Occipital lobe (tissue), 2 donors: ENCODE results near the gene INPP4B. TPM values are rescaled to one million over a fixed set of nuclear protein-coding genes. Genes with fewer than 3 reads are reported as not detected.
"Not testable (repeated sequence)": the region's sequence is repeated elsewhere in the genome, so short reads cannot be mapped to it uniquely, and the experiment has no call there.

ENCODE experiments used
- DNase-seq: peaks from one replicate; lab custom pipeline; 2025; lab: John Stamatoyannopoulos, UW
- total RNA-seq: library from RNA; depleted of rRNA; stranded (reverse); fragments of >200 nt; gene quantifications from one replicate; pipeline ENCODE4 v1.2.3, GENCODE V29; 2014

Gene INPP4B
- total RNA-seq, 1 donor from 2014 or later, result 6.7 TPM

DNA sequence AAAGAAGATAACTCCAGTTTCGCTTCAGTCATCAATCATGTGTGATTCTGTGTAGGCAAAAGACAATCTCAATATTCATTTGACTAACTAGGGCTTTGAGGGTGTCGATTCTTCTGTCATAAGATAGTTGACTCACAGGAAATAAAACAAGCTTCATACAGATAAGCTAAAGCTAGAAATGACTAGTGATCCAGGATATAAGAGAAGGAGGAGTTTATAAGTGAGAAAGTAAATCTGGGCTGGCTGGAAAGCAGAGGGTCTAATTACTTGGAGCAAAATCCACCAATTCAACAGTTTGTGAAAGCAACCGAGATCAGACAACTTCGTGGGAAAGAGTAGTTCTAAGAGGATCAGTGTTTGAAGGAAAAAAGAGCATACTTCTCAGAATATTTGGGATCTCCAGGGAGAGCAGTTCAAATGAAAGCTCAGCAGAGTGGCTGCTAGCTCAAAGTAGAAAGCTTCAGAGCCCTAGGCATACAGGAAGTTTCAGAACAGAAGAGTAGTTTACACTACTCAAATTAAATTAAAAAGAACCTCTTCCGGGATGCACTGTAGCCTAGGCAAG lies 429.3 kb downstream of the INPP4B start:
- no peak for DNase-seq

DNA sequence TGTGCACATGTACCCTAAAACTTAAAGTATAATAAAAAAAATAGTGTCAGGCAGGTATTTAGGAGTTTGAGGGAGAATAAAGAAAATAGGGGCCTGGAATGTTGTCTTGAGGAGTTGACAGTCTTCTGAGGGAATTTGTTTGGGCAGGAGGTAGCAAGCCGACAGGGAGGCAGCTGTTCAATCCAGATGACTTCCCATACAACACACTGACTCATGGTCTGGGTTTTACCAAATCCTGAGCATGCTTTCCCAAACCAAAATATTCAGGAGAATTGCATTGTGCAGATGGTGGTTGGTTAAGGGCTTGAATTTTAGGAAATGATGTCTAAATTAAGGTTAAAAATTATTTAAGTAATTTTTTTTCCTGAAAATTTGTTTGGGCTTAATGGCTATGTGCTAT lies 430.0 kb downstream of the INPP4B start:
- no peak for DNase-seq

DNA sequence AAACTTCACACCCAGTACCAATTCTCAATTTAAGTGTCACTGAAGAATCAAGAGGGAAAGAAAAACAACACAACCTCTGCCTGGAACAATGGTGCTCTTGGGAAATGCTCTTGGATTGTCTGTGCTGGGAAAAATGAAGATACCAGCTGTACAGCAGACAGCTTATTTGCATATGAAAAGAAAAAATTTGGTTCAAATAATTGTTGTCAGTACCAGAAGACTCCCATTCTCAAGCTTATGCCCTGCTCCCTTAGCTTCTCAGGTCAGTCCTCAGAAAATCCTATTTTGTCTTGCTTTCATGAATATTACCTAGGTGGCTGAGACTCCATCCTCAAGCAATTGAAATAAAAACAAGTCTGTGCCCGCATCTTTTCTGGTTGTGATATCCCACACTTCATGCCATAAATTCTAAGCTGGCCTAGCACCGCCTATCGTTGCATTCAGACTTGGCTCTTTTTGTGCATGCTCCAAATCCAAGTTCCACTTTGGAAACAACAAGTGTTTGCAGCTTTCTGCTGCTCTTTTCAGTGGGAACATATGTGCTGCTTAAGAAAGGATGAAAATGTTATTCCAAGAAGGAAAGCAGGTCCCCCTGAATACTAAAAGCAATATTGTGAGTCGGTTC lies 431.6 kb downstream of the INPP4B start:
- no peak for DNase-seq

DNA sequence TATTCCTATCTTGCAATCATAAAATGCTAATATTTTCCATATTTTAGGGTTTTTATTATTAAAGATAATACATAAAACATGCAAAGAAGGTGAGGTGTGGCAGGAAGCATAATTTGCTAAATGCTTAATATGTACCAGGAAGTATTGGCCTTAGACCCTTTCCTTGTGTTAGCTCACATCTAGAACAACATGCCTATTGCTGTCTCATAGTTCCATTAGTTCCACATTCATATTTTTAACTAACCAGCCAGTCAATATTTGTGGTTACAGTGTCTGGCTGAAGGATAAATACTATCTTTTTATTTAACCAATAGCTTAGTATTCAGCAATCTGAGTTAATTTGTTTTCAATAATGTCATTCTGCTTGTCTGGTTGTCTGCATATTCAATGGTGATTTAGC lies 432.6 kb downstream of the INPP4B start:
- no peak for DNase-seq

DNA sequence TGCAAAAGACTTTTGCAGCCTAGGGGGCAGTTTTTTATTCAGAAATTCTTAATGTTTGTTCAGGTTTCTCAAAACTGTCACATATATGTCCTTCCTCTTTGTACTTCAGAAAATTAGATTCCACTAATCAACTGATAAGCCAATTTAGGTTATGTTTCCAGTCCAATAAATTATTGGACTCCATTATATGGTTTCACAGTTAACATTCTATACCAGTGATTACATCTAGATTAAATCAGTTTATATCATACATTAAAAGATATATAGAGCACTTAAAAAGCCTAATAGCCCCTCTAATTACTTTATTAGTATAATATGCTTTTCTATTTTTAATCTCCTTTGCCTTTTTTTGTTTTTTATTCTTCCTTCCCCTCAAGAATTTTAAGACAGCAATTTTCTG lies 434.1 kb downstream of the INPP4B start:
- no peak for DNase-seq

DNA sequence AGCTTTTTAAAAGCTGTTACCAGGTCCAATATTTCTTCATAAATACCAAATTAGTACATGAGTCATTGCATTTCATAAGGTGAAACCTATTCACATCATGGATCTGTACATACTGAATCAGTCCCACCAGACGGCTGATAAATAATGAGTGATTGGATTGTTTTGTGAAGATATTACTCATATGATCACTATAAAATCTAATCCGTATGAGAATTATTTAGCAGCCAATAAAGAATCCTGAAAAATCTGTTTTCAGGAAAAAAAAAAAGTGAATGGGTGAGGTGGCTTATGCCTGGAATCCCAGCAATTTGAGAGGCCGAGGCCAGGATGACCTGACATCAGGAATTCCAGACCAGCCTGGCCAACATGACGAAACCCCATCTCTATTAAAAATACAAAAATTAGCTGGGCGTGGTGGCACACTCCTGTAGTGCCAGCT lies 438.1 kb downstream of the INPP4B start:
- DNase-seq, result no peak

DNA sequence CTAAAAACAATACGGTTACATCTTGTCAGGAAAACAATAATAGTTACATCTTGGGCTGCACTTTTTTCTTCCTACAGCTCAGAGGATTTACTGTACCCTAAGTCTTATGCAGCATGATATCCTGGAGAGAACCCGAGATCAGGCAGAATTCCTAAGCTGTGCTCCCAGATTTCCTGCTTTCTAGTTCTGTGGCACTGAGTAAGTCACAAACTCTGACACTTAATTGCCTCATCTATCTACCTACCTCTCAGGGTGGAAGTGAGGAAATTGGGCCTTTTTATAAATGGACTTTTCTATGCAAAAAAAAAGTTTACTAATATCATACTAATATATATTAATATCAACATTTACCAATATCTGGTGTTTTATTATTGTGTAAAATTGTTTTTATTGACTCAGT lies 438.5 kb downstream of the INPP4B start:
- DNase-seq, result no peak

DNA sequence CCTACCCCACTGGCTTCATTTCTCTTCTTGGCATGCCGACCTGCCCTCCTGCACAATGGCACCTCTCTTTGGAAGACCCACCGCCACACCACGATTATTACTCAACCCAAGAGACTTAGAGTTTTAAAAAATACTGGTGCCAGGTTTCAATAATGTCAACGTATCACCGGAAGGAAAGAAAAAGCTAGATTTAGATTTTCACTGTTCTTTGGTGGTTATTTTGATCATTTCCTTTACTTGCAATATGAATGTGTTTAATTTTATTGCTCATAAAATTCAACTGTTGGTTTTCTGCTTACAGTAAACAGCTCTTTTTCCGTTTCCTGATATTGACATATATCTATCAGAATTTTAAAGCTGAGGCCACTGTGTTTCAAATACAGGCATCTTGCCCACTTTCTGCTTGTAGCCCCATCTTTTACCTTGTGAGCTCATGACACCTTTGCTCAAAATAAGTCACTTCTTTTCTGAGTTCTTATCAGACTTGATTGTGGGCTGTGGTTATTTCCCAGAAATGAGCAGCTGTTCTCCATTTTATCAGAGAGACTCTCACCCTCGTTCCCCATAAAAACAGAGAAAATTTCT lies 439.1 kb downstream of the INPP4B start:
- no peak for DNase-seq

DNA sequence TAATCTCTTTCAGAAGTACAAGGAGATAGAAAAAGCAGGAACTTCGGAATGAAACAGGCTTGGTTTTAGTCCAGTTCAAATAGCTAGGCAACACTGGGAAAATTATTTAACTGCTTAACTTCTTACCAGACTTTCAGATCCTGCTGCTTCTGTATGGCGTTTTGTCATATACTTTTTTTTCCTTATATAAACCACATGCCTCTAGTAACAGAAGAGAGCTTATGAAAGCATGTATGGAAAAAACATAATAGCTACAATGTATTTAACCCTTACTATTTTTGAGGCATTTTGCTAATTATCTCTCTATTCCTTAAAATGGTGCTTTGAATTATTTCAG lies 439.6 kb downstream of the INPP4B start:
- DNase-seq, result no peak

DNA sequence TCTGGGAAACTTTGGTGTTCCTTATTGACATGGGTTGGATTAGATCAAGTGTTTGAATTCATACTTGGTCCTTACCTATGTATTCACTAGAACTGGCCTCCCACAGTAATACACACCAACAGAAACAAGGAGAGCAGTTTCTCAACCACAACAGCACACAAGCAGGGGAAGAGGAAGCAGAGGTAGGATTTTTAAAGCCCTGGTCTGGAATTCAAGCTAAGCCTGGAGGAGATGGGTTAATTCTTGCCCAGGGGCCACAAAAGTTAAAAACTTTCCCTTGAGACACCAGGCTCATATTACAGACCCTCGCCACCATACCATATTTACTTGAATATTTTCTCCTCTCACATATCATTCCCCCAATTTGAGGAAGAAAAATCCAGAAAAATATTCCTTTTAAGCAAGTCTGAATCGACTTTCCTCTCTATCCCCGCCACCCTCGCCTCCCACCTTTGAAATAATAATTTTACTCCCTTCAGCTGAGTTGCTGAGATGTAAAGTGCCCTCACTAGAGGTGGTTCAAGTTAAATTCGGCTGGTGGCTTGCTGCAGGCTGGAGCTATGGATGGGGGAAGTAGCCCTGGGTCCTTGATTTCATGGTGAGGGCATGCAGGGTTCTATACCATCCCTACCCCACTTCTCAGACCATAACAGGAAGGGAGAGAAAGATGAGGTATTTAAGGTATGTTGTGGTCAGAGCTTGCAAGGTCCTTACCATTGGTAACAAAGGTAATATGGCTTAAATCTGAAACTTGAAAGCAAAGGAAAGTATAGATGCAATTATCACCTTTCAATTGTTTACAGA lies 440.2 kb downstream of the INPP4B start:
- no peak for DNase-seq

DNA sequence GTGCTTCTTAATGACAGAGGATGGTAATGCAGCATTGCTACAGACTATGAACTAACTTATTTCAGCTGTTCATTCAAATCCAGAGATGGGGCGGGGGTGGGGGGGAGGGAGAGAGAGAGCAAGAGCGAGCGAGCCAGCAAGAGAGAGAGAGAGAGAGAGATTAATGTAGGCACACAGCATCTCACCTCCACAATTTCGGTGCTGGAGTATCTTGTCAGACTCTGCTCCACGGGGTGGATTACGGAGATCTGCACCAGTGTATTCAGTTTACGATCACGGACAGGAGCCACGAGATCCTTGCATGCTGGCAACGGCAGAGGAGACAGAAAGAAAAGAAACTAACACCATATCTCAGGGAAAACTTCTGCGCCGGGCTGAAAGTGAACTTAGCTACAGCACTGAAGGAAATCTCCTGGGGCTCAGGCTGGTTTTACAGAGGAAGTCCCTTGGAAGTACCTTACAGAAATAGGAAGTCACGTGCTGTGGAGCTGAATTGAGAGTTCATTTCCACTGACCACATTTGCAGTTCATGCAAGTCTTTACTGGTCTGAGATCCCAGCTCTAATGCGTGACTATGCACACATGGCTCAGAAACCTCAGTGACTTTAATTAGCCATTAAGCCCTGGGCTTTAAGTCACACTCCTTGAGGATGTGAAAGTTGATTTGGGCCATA lies 440.9 kb downstream of the INPP4B start:
- DNase-seq, result no peak

DNA sequence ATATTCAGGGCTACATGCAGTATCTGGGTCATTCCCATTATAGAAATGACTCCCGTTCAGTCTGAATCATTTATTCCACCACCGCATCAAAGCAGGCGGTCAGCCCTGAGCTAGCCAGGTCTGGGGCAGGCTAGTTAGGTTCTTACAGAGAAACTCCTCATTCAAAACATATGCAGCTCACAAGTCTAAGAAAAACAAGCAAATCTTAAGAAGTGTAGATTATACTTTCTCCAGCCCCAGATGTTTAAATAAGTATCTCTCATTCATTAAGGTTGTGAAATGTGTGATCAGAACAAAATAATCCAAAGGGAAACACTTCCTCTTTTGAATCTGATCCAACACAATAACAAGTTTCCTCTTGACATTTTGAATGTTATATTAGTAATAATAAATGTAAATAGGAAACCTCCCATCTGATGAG lies 441.9 kb downstream of the INPP4B start:
- DNase-seq, result no peak

DNA sequence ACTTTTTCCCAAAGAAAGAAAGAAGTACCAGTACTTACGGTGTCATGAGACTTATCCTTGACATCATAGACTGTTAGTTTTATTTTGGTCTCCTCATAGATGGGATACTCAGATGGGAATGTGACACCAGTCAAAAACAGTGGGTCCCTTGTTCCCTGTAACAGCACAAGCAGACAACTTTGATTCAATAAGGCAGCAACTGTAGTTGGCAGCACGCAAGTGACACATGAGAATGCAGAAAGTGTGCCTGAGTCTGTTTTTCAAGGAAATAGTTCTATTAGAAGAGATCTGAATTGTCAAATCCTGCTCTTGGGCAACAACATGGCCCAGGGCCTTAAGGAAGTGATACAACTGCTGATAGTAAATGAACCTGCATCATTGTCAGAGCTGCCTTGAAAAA lies 443.2 kb downstream of the INPP4B start:
- no peak for DNase-seq

DNA sequence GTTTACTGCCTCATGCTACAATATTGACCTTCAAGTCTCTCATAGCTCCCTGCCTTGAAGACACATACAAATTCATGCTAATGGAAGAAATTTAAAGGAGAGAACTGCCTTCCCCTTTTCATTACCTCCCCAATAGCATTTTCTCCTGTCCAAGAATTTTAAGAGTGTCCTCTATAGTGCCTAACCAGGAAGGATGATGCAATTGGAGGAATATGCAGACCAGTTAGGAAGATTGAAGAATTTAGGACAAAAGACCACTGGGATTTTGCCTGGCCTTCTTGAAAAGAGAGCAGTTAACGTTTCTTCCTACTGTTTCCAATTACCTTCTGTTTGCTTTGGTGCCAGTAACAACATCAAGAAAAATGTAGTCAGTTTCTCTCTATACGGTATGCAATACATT lies 443.9 kb downstream of the INPP4B start:
- no peak for DNase-seq

DNA sequence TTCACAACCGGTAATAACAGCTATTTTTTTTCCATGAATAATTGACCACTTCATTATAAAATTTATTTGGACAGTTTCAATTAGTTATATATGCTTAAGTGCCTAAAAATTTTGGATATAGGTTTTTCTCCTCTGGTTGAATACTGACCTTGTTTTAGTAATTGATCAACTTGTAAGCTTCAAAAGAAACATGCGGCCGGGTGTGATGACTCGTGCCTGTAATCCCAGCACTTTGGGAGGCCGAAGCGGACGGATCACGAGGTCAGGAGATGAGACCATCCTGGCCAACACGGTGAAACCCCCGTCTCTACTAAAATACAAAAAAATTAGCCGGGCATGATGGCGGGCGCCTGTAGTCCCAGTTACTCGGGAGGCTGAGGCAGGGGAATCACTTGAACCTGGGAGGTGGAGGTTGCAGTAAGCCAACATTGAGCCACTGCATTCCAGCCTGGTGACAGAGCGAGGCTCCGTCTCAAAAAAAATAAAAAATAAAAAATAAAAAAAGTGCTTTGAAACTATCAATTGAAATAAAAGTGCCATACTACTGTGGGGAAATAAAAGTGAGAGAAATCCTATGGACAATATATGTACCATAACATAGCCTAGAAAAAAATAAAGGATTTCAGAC lies 448.6 kb downstream of the INPP4B start:
- not testable (repeated sequence) for DNase-seq

DNA sequence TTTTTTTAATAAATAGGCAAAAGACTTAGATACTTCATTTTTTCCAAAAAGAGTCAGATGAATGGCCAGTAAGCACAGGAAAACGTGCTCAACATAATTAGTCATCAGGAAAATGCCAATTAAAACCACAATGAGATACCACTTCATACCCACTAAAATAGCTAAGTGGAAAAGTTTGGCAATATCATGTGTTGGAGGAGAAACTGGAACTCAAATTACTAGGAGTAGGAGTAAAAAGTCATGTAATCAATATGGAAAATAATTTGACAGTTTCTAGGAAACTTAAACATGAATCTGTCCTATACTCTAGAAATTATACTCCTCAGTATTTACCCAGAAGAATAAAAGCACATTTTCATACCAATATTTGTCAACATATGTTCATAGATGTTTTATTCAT lies 449.8 kb downstream of the INPP4B start:
- DNase-seq, result no peak

DNA sequence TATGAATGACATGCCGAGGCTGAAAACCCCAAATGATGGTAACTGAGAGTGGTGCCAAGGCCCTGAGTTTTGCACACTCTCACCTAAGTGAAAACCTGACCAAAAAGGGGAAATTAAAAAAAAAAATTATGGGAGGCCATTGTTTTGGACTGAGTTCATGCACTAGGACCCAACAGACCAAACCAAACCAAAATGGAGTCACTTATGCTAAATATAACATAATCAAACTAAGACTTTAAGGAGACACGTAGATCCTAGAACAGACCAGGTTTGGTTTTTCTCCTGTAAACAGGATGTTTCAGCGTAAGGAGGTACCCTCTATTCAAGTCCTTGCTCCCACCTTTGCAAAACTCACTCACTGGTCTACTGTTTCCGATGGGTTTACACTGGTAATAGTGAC lies 453.0 kb downstream of the INPP4B start:
- no peak for DNase-seq

DNA sequence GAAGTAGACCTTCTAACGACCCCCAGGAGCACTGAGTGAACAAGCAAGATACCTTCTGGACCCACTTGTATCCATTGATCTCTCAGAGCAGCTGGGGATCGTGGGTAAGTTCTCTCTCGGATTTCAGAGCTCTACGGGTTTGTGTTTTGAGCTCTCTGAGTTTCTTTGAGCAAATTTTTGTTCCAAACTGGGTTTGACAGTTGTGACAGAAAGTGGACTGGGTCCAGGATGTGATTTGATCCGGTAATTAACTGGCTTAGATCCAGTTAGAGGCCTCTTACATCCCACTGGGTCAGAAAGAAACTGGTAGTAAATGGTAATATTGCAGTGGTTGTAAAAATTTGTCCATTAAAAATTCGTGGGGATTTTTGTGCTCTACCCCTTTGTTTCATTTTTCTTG lies 459.2 kb downstream of the INPP4B start:
- no peak for DNase-seq

DNA sequence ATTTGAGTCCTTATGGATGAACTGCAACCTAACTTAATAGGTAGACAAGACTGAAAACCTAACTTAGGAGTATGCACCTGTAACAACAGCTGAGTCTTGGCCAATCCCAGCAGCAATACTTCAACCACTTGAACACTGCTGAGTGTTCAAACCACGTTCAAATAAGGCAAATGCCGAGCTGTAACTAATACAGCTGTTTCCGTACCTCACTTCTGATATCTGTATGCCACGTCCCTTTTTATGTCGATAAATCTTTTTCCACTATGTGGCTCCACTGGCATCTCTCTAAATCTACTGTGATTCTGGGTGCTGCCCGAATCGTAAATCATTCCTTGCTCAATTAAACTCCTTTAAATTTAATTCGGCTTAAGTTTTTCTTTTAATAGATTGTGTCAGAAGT lies 459.7 kb downstream of the INPP4B start:
- DNase-seq, result no peak

DNA sequence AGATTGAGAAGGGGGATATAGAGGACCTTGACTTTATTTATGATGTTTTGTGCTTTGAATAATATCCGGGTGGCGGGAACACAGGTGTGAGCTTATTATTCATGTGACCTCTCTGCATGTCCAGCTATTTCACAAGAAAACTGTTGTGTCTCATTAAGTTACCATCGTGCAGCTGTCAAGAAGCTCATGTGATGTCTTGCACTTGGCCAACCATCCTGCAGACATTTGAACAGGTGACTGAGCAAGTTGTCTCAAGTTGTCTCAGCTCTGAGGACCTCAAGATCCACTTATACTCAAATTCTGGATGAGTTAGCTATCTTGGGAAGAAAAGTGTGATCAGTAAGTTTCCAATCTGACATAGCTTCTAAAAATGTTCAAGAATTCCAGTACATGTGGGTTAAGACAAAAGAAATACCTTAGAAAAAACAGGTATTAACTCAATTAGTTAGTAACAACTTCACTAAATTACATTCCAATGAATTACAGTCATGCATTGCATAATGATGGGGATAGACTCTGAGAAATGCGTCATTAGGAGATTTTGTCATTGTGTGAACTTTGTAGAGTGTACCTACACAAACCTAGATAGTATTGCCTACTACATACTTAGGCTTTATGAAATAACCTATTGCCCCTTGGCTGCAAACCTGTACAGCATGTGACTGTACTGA lies 462.2 kb downstream of the INPP4B start:
- DNase-seq, result no peak

DNA sequence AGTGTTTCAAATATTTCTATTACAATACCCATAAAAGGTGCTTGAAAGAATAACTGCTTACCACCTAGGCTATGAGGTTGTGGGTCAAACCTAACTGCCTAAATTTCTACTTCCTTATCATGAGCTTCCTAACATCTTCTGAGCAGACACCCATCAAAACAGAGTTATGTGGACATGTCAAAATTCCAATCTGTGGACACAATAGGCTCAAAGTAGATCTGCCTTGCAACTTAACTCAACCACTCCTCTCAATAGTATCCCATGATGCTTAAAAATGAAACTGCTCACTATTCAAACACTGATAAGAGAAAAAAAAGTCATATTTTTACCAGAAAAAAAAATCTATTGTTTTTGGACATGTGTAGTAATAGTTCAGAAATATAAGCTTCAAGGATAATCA lies 462.7 kb downstream of the INPP4B start:
- no peak for DNase-seq
